SK-N-MC (cell line): ENCODE measurements around the gene DLGAP4.
"Not testable (repeated sequence)": the region's sequence is repeated elsewhere in the genome, so short reads cannot be mapped to it uniquely, and the experiment has no call there.

Experiments
- DNase-seq: peaks from one replicate; pipeline ENCODE4 v3.0.0-alpha.2; 2011; ENCODE audit warnings: low read depth, low spot score
- H3K27ac ChIP-seq: fragments of 200-600 bp; sonication (generic); 2 replicates; pipeline ENCODE4 v1.5.1; 2016; ENCODE audit warnings: mixed run types
- H3K36me3 ChIP-seq: fragments of 200-600 bp; sonication (generic); 2 replicates; pipeline ENCODE4 v1.6.1; 2017; ENCODE audit warnings: antibody characterized with exemption, low read length, mixed read lengths; ENCODE audit not compliant: insufficient read depth
- H3K4me3 ChIP-seq: fragments of 200-600 bp; sonication (generic); 2 replicates; pipeline ENCODE4 v1.5.1; 2016
- H3K9ac ChIP-seq: fragments of 200-600 bp; sonication (generic); 2 replicates; pipeline ENCODE4 v1.8.0; 2017; ENCODE audit warnings: mixed run types, mixed read lengths; ENCODE audit not compliant: insufficient read length
- H3K9me3 ChIP-seq: fragments of 200-600 bp; sonication (generic); 2 replicates; pipeline ENCODE4 v1.6.1; 2017; ENCODE audit warnings: low read depth, mild to moderate bottlenecking, antibody characterized with exemption, low read length, moderate library complexity, mixed read lengths
- EZH2 ChIP-seq: fragments of 200-600 bp; sonication (generic); IDR thresholded peaks from one replicate; pipeline ENCODE4 v1.6.1; 2017; ENCODE audit warnings: antibody characterized with exemption
- FOXP2 ChIP-seq: optimal IDR thresholded peaks from 2 replicates; pipeline ENCODE3; 2011; ENCODE audit warnings: mild to moderate bottlenecking, moderate library complexity; ENCODE audit not compliant: insufficient read depth; ENCODE audit errors: extremely low read length, control extremely low read depth
- POLR2AphosphoS5 ChIP-seq: IDR thresholded peaks from 2 replicates; pipeline ENCODE4 v1.6.1; 2012; ENCODE audit warnings: mild to moderate bottlenecking, low read depth, low read length, borderline replicate concordance

Gene DLGAP4

DNA sequence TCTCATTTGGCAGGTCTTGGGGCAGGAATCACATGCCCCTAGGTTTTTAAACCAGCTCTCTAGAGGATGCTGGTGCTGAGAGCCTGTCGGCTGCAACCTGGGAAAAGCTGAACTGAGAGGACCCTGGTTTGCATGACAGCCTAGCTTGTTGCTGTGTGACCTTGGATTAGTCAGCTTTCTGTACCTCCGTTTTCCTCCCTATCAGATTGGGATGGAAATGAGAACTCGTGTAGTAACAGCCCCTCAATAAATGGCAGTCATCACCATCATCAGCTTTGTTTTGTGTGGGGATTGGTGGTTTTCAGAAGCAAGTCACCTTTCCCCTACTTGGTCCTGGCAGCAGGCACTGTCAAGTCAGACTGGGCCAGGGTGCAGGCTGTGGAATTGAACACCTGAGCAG is 159.9 kb downstream of the DLGAP4 start:
- TF ChIP-seq EZH2 (no peak), POLR2AphosphoS5 (no peak), FOXP2 (no peak)
- Histone ChIP-seq H3K4me3 (no peak overlapping the region), H3K9me3 (no peaks in the 10 kb centered on the region), H3K36me3 (no peaks in the 10 kb centered on the region), H3K27ac (peak overlapping the region; percentile 76), H3K9ac (no peak overlapping the region)
- DNase-seq = no peak

GRCh38 chr20:36467076-36467999 is 161.2 kb downstream of the DLGAP4 start:
- no peak overlapping the region for H3K9ac ChIP-seq
- TF ChIP-seq EZH2 (no peak), POLR2AphosphoS5 (no peak), FOXP2 (no peak)
- no peak overlapping the region for H3K27ac ChIP-seq
- H3K9me3 ChIP-seq = no peaks in the 10 kb centered on the region
- no peak for DNase-seq
- H3K4me3 ChIP-seq = peak overlapping the region; percentile 25; the same call in 1 of the 2 replicates
- H3K36me3 ChIP-seq = no peaks in the 10 kb centered on the region

GRCh38 chr20:36468149-36469000 is 162.2 kb downstream of the DLGAP4 start:
- Histone ChIP-seq H3K27ac (no peak overlapping the region), H3K4me3 (no peak overlapping the region), H3K9me3 (no peaks in the 10 kb centered on the region), H3K9ac (no peak overlapping the region), H3K36me3 (no peaks in the 10 kb centered on the region)
- no peak for DNase-seq
- TF ChIP-seq FOXP2 (no peak), POLR2AphosphoS5 (no peak), EZH2 (no peak)

DNA sequence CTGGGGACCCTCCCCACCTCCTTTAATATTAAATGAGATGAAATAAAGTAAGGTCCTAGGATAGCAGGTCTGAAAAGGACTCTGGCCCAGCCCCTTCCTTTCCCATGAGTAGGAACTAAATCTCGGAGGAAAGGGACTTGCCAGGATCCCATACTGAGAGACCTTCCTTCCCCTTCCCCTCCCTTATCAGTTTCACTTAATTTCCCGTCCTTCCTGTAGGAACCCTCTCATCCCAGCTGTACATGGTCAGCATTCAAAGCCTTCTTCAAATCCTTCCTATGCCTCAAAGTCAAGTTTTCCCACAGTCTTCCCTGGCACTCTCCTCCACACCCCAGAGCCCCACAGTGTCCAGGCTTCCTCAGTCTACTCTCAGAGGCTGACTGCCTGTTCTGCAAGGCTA is 163.8 kb downstream of the DLGAP4 start:
- Histone ChIP-seq H3K9me3 (no peaks in the 10 kb centered on the region), H3K4me3 (no peak overlapping the region), H3K9ac (no peak overlapping the region), H3K36me3 (no peaks in the 10 kb centered on the region), H3K27ac (no peak overlapping the region; the same call in 1 of the 2 replicates)
- no peak for DNase-seq
- TF ChIP-seq POLR2AphosphoS5 (no peak), FOXP2 (no peak), EZH2 (no peak)

- peak overlapping the region; percentile 58 for H3K4me3 ChIP-seq
- H3K36me3 ChIP-seq = no peaks in the 10 kb centered on the region
- no peaks in the 10 kb centered on the region for H3K9me3 ChIP-seq
- peak overlapping the region; percentile 70 for H3K27ac ChIP-seq
- no peak for DNase-seq
- TF ChIP-seq EZH2 (no peak), POLR2AphosphoS5 (no peak), FOXP2 (no peak)
- H3K9ac ChIP-seq = no peak overlapping the region
These were observed 165.9 kb downstream of the DLGAP4 start for GRCh38 chr20:36471885-36472636.

DNA sequence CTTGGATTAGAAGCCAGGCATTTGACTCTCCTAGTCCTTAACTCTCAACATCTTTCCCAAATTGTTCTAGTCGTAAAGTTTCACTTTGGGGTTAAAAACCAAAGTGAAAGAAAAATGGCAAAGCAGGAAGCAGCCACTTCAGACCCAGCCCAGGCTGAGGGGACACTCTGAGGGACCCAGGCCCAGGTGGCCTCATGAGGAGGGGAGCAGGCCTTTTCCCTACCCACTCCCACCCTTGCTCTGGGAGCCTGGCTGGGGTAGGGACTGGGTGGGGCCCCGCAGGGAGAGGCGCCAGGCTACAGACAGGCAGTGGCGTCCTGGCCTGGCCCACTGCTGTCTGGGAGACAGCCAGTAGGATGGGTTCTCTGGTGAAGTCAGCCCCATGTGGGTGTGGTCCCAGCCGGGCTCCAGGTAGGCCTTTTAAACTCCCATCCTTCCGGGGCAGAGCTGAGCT is 166.5 kb downstream of the DLGAP4 start:
- DNase-seq = no peak

DNA sequence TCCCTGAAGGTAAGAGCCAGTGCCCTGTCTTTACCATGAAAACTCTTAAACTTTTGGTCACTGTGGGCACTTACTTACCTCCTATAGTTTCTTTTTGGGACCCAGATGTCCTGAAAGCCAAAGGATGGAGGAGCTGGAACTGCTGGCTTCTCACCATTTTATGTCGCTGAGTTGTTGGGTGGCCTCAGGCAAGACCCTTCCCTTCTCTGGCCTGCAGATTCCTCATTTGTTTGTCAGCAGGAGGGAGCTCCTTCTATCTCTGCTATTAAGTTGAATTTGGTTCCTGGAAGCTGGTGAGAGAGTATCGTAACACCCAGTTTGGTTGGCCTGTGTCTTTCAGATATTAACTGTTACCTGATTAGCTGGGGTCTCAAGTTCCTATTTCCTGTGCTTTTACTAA is 167.0 kb downstream of the DLGAP4 start:
- no peaks in the 10 kb centered on the region for H3K36me3 ChIP-seq
- no peaks in the 10 kb centered on the region for H3K9me3 ChIP-seq
- peak overlapping the region; percentile 4; the same call in 1 of the 2 replicates for H3K4me3 ChIP-seq
- TF ChIP-seq EZH2 = no peak
- no peak for TF ChIP-seq POLR2AphosphoS5
- no peak for TF ChIP-seq FOXP2
- H3K27ac ChIP-seq = 0 out of 2 replicates have a peak overlapping the region, but pooled peaks have one; percentile 70
- no peak overlapping the region for H3K9ac ChIP-seq
- DNase-seq = no peak

More for the DNA sequence above, 166.5 kb downstream of the DLGAP4 start:
- TF ChIP-seq POLR2AphosphoS5 = no peak
- TF ChIP-seq EZH2 = no peak
- no peak for TF ChIP-seq FOXP2
- no peak overlapping the region for H3K9ac ChIP-seq
- no peaks in the 10 kb centered on the region for H3K36me3 ChIP-seq
- H3K27ac ChIP-seq = peak overlapping the region; percentile 70
- H3K9me3 ChIP-seq = no peaks in the 10 kb centered on the region
- peak overlapping the region; percentile 58 for H3K4me3 ChIP-seq

GRCh38 chr20:36474563-36474962 is 168.4 kb downstream of the DLGAP4 start:
- Histone ChIP-seq H3K27ac (no peak overlapping the region), H3K36me3 (no peaks in the 10 kb centered on the region), H3K4me3 (no peak overlapping the region), H3K9me3 (no peaks in the 10 kb centered on the region), H3K9ac (no peak overlapping the region)
- TF ChIP-seq POLR2AphosphoS5 (no peak), FOXP2 (no peak), EZH2 (no peak)
- DNase-seq = no peak

GRCh38 chr20:36475054-36475453 is 168.9 kb downstream of the DLGAP4 start:
- H3K36me3 ChIP-seq, H3K27ac ChIP-seq, DNase-seq, H3K9ac ChIP-seq, H3K4me3 ChIP-seq, H3K9me3 ChIP-seq: not testable (repeated sequence)
